OCI-LY7 (cell line): ENCODE results near the gene KLRD1. TPM values are rescaled to one million over a fixed set of nuclear protein-coding genes. Genes with fewer than 3 reads are reported as not detected.
"Not testable (repeated sequence)": the region's sequence is repeated elsewhere in the genome, so short reads cannot be mapped to it uniquely, and the experiment has no call there.

ENCODE experiments used
- BruUV-seq: library from RNA; stranded (reverse); fragments of 400-500 nt; replicated peaks from 2 replicates; lab custom pipeline; 2021; lab: Mats Ljungman, UMichigan
- CTCF ChIA-PET: fragments of 300-600 bp; sonication (Branson Sonifier 250); formaldehyde crosslinking; loops from one replicate; lab custom pipeline; 2022; ENCODE audit warnings: antibody characterized with exemption; ENCODE audit not compliant: unreplicated experiment; lab: Charles Lee
- POLR2A ChIA-PET: fragments of 300-600 bp; sonication (Branson Sonifier 250); formaldehyde crosslinking; loops from one replicate; lab custom pipeline; 2022; ENCODE audit warnings: antibody characterized with exemption; lab: Charles Lee
- DNase-seq: peaks from one replicate; pipeline ENCODE4 v3.0.0-alpha.2; 2015; ENCODE audit warnings: low spot score
- H2AFZ ChIP-seq: fragments of 200-600 bp; sonication (generic), shearing (Covaris generic); 2 replicates; pipeline ENCODE4 v1.6.1; 2014; ENCODE audit warnings: mild to moderate bottlenecking, antibody characterized with exemption, low read length, moderate library complexity
- H3K27ac ChIP-seq: fragments of 200-600 bp; sonication (generic); 2 replicates; pipeline ENCODE4 v1.5.1; 2014; ENCODE audit warnings: mixed run types, low read depth, mild to moderate bottlenecking, moderate library complexity, low read length, inconsistent platforms; ENCODE audit not compliant: poor library complexity, severe bottlenecking
- H3K36me3 ChIP-seq: fragments of 200-600 bp; sonication (generic); 2 replicates; pipeline ENCODE4 v1.6.1; 2014; ENCODE audit warnings: mild to moderate bottlenecking, antibody characterized with exemption, low read length, moderate library complexity, mixed read lengths; ENCODE audit not compliant: insufficient read depth
- H3K4me1 ChIP-seq: fragments of 200-600 bp; sonication (generic); 2 replicates; pipeline ENCODE4 v1.5.1; 2014; ENCODE audit warnings: mild to moderate bottlenecking, low read length; ENCODE audit not compliant: insufficient read depth, poor library complexity, severe bottlenecking
- H3K4me2 ChIP-seq: fragments of 200-600 bp; sonication (generic); 2 replicates; pipeline ENCODE4 v1.6.1; 2014; ENCODE audit warnings: mild to moderate bottlenecking, low read length
- H3K4me3 ChIP-seq: fragments of 200-600 bp; sonication (generic); 2 replicates; pipeline ENCODE4 v1.5.1; 2014; ENCODE audit warnings: mild to moderate bottlenecking, low read depth, low read length; ENCODE audit not compliant: poor library complexity, severe bottlenecking
- H3K79me2 ChIP-seq: fragments of 200-600 bp; sonication (generic); 2 replicates; pipeline ENCODE4 v1.6.1; 2016; ENCODE audit warnings: low read depth, mild to moderate bottlenecking, low read length, moderate library complexity, mixed read lengths; ENCODE audit not compliant: insufficient read depth
- H3K9me2 ChIP-seq: fragments of 200-600 bp; sonication (generic); 2 replicates; pipeline ENCODE4 v1.6.1; 2016; ENCODE audit warnings: mild to moderate bottlenecking, low read length, mixed read lengths; ENCODE audit not compliant: insufficient read depth
- H3K9me3 ChIP-seq: fragments of 200-600 bp; sonication (generic); 2 replicates; pipeline ENCODE4 v1.6.1; 2014; ENCODE audit warnings: mild to moderate bottlenecking, mixed run types, low read length, mixed read lengths
- H4K20me1 ChIP-seq: fragments of 200-600 bp; sonication (generic); 2 replicates; pipeline ENCODE4 v1.6.1; 2014; ENCODE audit warnings: mild to moderate bottlenecking, antibody characterized with exemption, low read length, moderate library complexity, mixed read lengths; ENCODE audit not compliant: insufficient read depth
- EZH2phosphoT487 ChIP-seq: fragments of 200-600 bp; sonication (generic); IDR thresholded peaks from 2 replicates; pipeline ENCODE4 v1.6.1; 2018; ENCODE audit warnings: low read depth, borderline replicate concordance, mild to moderate bottlenecking, mixed run types, antibody characterized with exemption, low read length, moderate library complexity, mixed read lengths
- intact Hi-C: fragments of 100-400 bp; cut with micrococcal nuclease; formaldehyde crosslinking; loops from one replicate; pipeline ENCODE4 v1.10.0; 2022; ENCODE audit not compliant: unreplicated experiment
- total RNA-seq, 2 experiments: library from RNA; depleted of rRNA in 1 of 2; stranded (reverse); fragments of >200 nt in 1 of 2; shearing (Covaris generic) in 1 of 2; gene quantifications; 2 replicates each; pipeline ENCODE4 v1.2.3, GENCODE V29; 2014 to 2022
- TF ChIP-seq, protein P1 (sequence below): fragments of 200-600 bp; sonication (generic); conservative IDR thresholded peaks from 2 replicates; pipeline ENCODE4 v1.5.1; 2014; ENCODE audit warnings: mild to moderate bottlenecking, antibody characterized with exemption, low read length, moderate library complexity, mixed read lengths

The KLRD1 gene
- total RNA-seq, 2 experiments from 2014 or later: under 0.01 to 0.04 TPM

DNA sequence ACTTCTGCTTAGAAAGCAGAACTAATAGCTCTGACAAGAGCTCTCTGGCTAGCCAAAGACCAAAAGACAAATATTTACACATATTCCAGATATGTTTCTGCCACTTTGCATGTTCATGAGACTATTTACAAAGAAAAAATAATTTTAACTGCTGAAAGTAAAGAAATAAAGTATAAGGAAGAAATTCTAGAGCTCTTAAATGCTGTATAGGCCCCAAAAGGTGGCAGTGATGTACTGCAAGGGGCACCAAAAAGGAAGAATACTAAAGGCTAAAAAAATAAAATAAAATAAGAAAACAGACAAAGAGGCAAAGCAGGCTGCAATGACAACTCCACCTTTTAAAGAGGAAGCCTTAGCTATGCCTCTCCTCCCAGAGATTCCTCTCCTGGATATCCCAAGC lies 59.2 kb downstream of the KLRD1 start:
- Histone ChIP-seq H3K79me2 (no peaks in the 10 kb centered on the region), H3K27ac (peak overlapping the region; percentile 84), H3K4me1 (peaks cover 41% of the 10 kb centered on the region), H3K4me3 (no peak overlapping the region), H3K9me3 (peaks cover 29% of the 10 kb centered on the region), H2AFZ (no peak overlapping the region; the same call in 1 of the 2 replicates), H4K20me1 (no peaks in the 10 kb centered on the region), H3K4me2 (0 out of 2 replicates have a peak overlapping the region, but pooled peaks have one; percentile 86), H3K9me2 (no peaks in the 10 kb centered on the region), H3K36me3 (peaks cover 44% of the 10 kb centered on the region)
- intact Hi-C loops: loop anchor here (1.0 to 2.0 kb wide), 3 partner anchors 42 to 195 kb away; partner anchors contain the start of gene KLRC4
- DNase-seq: peak; percentile 63
- CTCF ChIA-PET: interaction anchor here (0.8 to 1.4 kb wide), 4 partner anchors 19 to 197 kb away, joined by 3 to 4 read pairs (median 3); no protein-coding TSS in a partner anchor
- no TSS peak for BruUV-seq
- POLR2A ChIA-PET: interaction anchor here (0.6 to 5.0 kb wide), 11 partner anchors 16 to 273 kb away, joined by 3 to 41 read pairs (median 5); no protein-coding TSS in a partner anchor
- TF ChIP-seq, protein P1, sequence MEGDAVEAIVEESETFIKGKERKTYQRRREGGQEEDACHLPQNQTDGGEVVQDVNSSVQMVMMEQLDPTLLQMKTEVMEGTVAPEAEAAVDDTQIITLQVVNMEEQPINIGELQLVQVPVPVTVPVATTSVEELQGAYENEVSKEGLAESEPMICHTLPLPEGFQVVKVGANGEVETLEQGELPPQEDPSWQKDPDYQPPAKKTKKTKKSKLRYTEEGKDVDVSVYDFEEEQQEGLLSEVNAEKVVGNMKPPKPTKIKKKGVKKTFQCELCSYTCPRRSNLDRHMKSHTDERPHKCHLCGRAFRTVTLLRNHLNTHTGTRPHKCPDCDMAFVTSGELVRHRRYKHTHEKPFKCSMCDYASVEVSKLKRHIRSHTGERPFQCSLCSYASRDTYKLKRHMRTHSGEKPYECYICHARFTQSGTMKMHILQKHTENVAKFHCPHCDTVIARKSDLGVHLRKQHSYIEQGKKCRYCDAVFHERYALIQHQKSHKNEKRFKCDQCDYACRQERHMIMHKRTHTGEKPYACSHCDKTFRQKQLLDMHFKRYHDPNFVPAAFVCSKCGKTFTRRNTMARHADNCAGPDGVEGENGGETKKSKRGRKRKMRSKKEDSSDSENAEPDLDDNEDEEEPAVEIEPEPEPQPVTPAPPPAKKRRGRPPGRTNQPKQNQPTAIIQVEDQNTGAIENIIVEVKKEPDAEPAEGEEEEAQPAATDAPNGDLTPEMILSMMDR: peak; percentile 81
- TF ChIP-seq EZH2phosphoT487: no peak

DNA sequence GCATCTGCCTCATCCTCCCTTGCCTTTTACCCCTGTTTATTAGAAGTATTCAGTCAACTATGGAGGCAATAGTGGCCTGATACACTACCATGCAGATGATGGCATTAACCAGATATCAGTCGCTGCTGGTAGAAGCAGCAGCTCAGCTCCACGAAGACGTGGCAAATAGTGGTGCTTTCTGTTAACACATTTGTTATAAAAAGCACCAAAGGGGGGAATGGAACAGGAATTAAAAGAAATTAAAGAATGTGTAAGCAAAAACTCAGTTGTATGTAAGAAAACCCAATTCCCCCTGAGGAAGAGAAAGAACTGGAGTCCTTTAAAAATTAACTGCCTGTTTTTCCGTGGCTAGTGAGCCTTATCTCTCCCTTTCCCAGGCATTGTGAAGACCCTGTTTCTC lies 60.0 kb downstream of the KLRD1 start:
- H3K4me2 ChIP-seq, H3K27ac ChIP-seq, DNase-seq, H3K9me2 ChIP-seq, BruUV-seq, H4K20me1 ChIP-seq, H2AFZ ChIP-seq, H3K79me2 ChIP-seq, H3K4me3 ChIP-seq: not testable (repeated sequence)
- CTCF ChIA-PET: interaction anchor here (1.1 kb wide), 1 partner anchor 196 kb away, joined by 3 read pairs; no protein-coding TSS in a partner anchor
- intact Hi-C loops: loop anchor here (1.0 to 2.0 kb wide), 3 partner anchors 41 to 195 kb away; partner anchors contain the start of gene KLRC4
- H3K36me3 ChIP-seq: peaks cover 52% of the 10 kb centered on the region
- peaks cover 41% of the 10 kb centered on the region for H3K4me1 ChIP-seq
- peaks cover 29% of the 10 kb centered on the region for H3K9me3 ChIP-seq
- POLR2A ChIA-PET: interaction anchor here (1.0 to 5.0 kb wide), 4 partner anchors 19 to 193 kb away, joined by 3 to 41 read pairs (median 7); no protein-coding TSS in a partner anchor

DNA sequence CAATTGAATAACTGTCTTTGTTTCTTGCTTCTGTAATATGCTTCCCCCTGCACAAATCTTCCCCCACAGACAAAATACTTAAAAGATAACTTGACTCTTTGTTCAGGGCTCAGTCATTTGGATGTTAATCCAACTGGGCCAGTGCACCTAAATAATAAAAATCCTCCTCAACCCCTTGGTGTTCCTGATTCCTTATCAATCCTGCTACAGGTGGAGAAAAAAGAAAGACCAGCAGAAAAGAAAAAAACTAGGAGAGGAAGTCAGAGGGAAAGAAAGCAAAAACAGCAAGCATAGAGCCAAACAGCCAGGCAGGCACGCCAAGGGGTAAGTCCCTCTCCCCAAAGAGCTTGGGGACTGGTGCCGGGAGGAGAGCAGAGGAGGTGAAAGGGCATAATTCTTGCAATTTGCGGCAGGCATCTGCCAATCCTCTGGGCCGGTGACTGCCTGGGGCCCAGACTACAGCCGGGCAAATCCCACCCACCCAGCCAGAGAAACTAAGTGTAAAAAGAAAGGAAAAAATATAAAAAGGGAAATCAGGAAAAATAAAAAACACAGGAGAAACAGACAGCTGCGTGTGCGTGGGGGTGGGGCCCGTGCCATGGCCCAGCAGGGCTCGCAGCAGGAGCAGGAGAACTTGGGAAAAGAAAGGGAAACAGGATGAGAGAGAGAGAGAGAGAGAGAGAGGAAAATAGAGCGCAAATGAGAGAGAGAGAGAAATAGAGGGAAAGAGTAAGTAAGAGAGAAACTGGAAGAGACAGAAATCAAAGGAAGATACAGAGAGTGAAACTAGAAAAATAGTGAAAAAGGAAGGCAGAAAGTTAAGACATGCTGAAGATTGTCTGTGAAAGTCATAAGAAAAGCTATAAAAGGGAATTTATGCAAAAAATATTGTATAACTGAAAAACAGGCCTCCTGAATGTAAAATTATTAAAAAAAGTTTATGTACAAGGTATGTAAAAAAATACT lies 60.8 kb downstream of the KLRD1 start:
- no TSS peak for BruUV-seq
- ChIA-PET CTCF (no interaction called here), POLR2A (interaction anchor here (1.4 kb wide), 1 partner anchor 22 kb away, joined by 4 read pairs; no protein-coding TSS in a partner anchor)
- TF ChIP-seq, protein P1: no peak
- TF ChIP-seq EZH2phosphoT487: no peak
- no peak overlapping the region for H3K4me2 ChIP-seq
- H3K4me3 ChIP-seq: no peak overlapping the region
- H3K27ac ChIP-seq: no peak overlapping the region
- no peak overlapping the region for H2AFZ ChIP-seq
- no peaks in the 10 kb centered on the region for H3K9me2 ChIP-seq
- intact Hi-C loops: no loop called here
- H3K36me3 ChIP-seq: peaks cover 56% of the 10 kb centered on the region
- H3K9me3 ChIP-seq: peaks cover 29% of the 10 kb centered on the region
- H4K20me1 ChIP-seq: no peaks in the 10 kb centered on the region
- no peak for DNase-seq
- H3K79me2 ChIP-seq: no peaks in the 10 kb centered on the region
- peaks cover 41% of the 10 kb centered on the region for H3K4me1 ChIP-seq
